GM12874 (cell line): Measurements from ENCODE around the gene APOA5.

Experiments
- CTCF ChIP-seq: IDR thresholded peaks from 2 replicates; pipeline ENCODE4 v1.5.1; 2011; ENCODE audit warnings: low read depth, mild to moderate bottlenecking, control low read depth, low read length, moderate library complexity; ENCODE audit not compliant: insufficient read depth

Gene APOA5

GRCh38 chr11:116825434-116825833 is 33.8 kb upstream of the APOA5 start:
- TF ChIP-seq CTCF = no peak

GRCh38 chr11:116823031-116823843 is 31.6 kb upstream of the APOA5 start, which contains the start of gene APOA4:
Gene APOA4, minus strand, starts transcription at chr11:116823304. Its CDS starts 113 bp downstream, at chr11:116823191.
- TF ChIP-seq CTCF = no peak

GRCh38 chr11:116822575-116822974 is 30.9 kb upstream of the APOA5 start:
- TF ChIP-seq CTCF = no peak

DNA sequence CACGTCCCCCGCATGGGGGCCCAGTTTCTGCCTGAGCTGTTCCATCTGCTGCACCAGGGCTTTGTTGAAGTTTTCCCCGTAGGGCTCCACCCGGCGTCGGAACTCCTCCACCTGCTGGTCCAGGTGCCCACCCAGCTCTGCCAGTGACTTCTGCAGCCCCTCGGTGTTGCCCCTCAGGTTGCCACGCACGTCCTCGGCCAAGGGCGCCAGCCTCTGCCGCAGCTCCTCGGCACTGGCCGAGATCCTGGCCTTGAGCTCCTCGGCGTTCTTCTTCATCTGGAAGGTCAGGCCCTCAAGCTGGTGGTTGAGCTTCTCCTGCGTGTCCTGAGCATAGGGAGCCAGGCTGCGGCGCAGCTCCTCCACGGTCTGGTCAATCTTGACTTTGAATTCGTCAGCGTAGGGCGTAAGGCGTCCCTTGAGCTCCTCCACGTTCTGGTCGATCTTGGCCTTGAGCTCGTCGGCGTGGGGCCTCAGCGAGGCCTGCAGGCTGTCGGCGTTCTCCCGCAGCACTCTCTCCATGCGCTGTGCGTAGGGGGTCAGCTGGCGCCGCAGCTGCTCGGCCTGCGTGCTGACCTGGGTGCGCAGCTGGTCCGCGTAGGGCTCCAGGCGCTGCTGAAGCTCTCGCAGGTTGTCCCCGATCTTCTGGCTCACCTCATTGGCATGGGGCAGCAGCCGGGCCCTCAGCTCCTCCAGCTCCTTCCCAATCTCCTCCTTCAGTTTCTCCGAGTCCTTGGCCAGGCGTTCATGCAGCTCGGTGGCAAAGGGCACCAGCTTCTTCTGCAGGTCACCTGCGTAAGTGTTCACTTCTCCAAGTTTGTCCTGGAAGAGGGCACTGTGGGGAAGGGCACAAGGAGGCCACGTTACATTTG is 29.6 kb upstream of the APOA5 start:
- TF ChIP-seq CTCF = no peak

- no peak for TF ChIP-seq CTCF
Measured at GRCh38 chr11:116819049-116819448, 27.4 kb upstream of the APOA5 start.

DNA sequence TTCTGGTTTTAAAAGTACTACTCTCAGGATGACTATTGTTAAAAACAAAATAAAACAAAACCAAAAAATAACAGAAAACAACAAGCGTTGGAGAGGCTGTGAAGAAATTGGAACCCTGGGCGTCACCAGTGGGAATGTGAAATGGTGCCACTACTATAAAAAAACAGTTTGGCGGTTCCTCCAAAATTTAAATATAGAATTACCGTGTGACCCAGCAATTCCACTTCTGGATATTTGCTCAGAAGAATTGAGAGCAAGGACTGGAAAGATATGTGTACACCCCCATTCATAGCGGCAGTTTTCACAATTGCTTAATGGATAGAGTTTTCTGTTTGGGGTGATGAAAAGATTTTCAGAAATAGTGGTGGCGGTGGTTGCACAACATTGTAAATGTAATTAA is 22.8 kb upstream of the APOA5 start:
- TF ChIP-seq CTCF = no peak

GRCh38 chr11:116813781-116814471 is 22.2 kb upstream of the APOA5 start:
- TF ChIP-seq CTCF = no peak
